HG02623 (cell line): ENCODE data around the gene RAI1.
A peak's percentile ranks its signal among the peaks of the same experiment; 100 is the strongest.

Experiments
- ATAC-seq: cut with Tn5 transposase; IDR thresholded peaks from one replicate; pipeline ENCODE4 v1.9.1; 2021; ENCODE audit warnings: moderate library complexity; ENCODE audit not compliant: unreplicated experiment

The RAI1 gene

DNA sequence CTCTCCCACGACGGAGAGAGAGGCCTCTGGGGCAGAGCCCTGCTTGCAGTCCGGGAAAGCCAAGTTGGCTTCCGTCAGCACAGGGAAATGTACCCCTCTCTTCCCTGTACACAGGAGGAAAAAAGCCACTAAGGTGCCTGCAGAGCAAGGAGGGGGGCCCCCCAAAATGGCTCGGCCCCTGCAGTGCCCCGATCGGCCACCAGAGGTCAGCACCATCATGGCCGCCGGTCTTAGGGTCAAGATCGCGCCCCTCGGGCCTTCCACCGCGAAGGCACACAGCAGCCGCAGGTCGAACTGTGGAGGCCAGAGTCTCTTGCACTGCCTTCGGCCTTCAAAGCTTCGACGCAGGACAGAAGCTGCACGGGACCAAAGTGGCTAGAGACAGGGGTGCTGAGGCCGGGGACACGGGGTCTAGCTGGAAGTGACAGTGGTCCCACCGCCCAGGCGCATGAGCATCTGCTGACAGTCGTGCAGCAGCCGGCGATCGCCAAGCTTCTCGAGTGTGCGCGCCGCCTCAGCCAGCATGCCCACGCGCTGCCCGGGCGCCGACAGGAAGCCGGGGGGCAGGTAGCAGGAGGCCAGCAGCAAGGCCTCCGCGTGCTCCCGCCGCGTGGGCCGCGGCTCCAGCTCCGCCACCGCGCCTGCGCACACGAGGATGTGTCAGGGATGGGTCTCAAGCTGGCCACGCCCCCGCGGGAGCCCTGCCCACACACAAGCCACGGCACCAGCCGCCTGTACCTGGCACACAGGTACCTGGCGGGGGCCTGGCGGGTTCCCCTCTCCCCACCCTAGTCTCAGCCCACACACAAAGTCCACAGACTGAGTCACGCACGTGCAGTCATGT lies 131.2 kb downstream of the RAI1 start:
- ATAC-seq = no peak

DNA sequence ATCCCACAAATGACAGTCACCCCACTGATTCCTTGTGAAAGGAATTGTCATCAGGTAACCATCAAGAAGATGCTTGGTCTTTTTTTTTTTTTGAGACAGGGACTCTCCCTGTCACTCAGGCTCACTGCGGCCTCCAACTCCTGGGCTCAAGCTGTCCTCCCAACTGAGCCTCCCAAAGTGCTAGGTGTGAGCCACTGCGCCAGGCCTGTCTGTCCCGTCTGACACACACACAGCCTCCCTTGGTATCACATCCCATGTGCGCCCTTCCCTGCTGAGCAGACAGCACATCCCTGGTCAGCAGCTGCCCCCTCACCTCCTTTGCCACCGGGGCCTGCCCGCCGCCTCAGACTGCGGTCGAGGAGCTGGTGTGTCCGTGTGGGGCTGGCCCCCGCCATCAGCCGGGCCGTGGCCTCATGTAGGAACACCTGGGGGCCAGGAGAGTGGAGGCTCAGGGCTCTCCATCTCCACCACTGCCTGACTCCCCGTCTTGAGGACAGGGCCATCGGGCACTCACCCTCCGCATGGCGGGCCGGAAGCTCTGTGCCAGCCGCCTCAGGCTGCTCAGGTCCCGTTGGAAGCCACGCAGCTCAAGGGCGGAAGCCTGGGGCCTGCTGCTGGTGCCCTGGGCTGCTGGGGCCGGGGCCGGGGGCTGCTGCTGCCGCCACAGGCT lies 131.9 kb downstream of the RAI1 start:
- ATAC-seq = no peak

DNA sequence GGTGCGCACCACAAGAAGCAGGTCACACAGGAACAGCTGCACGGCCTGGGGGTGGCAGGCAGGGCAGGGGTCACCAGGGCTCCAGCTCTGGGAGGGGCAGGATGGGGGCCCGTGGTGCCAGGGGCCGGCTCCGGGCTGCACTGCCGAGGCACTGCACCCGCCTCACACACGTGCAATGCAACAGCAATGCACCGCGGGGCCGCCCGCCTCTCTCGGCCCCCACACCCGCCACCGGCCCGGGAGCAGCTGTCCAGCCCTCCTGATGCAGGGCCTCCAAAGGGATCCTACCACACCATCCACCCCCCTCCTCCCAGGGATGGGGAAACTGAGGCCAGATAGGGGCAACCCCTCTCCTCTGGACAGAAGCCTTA lies 132.5 kb downstream of the RAI1 start:
- no peak for ATAC-seq

DNA sequence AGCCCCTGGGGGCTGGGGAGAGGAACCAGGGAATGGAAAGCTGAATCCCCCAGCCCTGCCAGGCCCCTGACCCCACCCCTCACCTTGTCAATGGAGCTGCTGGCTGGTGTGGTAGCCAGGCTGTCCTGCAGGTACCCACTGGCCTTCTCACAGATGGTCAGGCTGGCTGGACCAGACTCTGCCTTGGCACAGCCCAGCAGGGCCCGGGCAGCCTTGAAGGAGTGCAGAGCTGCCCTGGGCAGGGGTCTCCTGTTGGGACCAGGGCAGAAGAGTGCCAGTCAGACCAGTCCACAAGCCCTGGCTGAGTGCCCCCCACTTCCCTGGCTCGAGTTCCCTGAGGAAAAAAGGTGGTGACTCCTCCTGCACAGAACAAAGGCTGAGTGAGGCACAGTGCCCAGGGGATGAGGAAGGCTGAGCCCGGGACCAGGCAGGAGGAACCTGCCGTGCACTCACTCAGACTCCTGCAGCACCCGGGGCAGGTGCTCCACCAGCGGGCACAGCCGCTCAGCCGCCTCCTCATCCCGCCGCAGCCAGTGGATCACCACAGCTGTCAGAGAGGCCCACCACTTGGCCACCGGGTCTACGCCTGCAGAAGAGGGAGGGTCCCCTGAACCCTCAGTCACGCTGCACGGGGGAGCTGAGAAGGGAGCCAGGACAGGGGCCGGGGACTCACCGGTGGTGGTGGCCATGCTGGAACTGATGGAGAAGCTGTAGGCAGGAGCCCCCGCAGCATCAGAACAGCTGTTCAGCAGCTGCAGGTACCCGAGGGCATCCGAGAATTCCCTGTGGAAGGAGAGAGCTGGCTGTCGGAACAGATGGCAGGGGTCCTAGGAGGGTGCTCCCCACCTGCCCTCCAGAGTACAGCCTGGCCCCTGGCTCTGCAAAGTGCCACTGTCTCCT lies 133.2 kb downstream of the RAI1 start:
- no peak for ATAC-seq

DNA sequence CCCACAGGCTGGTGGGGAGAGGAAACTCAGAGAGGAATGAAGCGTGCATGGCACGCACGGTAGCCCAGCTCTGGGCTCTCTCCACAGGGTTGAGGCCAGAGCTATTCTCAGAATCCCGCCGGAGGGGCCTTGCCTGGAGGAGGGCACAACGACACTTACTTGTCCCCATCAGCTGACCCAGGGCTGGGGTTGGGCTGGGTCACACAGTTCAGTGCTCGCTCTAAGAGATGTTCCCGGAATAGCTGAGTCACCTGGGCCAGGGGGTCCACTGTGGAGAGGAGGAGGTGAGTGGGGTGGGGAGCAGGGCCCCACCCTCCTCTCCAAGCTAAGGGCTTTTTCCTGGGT lies 133.8 kb downstream of the RAI1 start:
- no peak for ATAC-seq

DNA sequence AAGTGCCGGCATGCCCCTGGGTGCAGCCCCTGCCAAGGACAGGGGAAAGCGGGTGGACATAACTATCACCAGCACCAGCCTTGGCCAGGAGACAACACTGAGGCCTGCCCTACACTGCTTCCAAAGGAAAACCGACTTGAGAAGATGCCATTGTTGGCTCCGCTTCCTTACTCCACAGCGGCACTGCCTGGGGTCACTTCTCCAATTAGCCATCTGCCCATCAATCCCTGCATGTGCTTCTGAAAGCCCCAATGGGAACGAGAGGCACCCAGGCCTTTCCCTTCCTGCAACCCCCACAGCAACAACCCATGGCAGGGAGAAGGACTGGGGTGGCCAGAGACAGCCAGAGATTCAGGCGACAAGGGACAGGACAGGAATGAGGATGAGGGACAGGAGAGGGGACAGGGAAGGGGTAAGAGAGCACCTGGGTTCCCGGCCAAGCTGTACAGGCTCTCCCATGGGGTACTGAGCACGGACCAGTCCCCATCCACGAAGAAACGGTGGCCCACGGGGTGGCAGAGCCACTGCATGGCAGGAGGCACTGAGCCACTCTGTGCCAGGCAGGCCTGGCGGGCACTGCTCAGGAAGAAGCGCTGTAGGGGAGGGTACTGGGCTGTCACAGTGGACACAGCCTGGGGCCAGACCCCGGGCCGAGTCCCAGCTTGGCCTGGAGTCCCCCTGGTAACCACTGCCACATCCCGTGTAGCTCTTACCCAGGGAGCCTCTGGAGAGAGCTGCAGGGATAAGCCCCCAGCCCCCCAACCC lies 134.4 kb downstream of the RAI1 start:
- no peak for ATAC-seq

DNA sequence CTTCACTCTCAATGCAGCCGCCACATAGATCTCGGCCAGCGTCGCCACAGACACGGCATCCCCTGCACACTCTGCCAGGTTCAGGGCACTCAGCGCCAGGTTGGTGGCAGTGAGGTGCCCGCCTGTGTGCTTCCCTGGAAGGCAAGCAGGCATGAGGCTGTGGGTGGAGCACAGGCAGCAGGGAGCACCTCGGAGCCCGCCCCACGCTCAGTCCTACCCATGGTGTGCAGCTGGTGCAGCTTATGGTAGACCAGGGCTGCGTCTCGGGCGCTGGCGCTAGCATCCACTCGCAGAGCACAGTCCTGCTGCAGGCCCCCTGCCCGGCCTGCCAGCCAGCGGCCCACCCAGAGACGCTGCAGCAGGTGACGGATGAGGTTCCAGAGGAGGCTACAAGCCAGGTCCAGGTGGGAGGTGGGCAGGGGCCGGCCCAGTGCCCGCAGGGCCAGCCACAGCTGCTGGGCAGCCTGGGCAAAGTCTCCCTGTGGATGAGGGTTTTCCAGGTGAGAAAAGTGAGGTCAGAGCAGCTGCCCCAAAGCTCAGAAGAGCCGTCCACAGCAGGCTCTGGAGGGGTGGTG lies 135.1 kb downstream of the RAI1 start:
- no peak for ATAC-seq

DNA sequence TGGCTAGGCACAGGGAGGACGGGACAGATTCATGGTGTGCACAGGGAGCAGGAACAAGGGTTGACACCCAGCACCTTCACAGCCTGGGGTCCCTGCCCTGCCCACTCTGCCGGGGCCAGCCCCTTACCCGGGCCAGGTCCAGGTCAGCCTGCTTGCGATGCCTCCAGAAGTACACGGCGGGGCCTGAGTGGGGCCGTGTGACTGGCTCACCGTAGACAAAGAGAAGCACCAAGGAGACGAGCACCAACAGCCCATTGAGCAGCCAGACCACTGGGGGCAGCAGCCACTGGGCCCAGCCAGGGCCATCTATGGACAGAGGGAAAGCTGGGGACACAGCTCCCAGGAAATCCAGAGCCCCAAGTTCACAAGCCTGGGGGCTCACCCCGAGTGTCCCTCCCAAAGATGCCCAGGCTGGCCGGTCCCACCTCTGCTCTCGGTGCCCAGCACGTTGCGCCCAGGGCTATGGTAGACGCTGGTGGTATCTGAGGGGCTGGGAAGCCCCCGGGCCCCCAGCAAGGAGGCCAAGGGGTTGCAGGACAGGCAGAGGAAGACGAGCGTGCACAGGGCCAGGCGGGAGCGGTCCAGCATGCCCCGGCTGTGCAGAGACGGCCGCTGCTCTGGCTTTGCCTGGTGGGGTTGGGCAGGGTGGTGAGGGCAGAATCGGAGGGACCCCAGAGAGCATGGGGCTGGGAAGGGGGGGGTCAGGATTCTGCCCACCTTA lies 135.7 kb downstream of the RAI1 start:
- no peak for ATAC-seq

DNA sequence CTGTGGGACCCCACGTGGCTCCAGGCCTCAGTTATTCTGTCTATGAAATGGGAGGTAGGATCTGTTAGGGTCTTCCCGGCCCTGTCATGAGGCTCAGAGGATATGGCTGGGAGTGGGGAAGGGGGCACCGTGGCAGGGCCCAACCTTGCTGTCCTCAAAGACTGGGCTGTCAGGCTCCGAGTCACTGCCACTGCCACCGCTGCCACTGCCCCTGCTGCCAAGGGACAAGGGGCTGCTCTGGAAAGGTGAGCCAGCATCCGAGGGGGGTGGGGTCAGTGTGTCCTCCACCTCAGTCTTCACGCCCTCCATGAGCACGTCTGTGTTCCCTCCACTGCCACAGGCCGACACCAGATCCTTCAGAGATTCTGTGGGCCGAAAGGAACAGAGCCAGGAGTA lies 136.3 kb downstream of the RAI1 start:
- ATAC-seq = no peak

DNA sequence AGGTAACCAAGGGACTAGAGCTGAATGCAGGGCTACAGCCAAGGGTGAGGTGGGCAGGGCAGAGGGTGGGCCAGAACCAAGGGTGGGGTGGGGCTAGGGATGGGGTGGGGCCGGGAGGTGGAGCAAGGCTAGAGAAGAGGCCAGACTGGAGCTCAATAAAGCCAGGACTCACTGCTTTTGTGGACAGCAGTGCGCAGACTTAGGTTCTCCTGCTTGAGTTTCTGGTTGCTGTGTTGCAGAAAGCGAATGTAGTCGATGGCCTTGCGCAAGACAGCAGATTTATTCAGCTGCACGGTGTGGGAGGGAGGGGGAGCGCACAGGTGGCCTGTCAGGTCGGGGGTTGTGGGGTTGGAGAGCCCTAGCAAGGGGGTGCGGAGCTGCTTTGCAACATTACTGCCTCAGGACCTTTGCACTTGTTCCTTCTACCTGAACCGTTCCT lies 136.8 kb downstream of the RAI1 start:
- no peak for ATAC-seq

DNA sequence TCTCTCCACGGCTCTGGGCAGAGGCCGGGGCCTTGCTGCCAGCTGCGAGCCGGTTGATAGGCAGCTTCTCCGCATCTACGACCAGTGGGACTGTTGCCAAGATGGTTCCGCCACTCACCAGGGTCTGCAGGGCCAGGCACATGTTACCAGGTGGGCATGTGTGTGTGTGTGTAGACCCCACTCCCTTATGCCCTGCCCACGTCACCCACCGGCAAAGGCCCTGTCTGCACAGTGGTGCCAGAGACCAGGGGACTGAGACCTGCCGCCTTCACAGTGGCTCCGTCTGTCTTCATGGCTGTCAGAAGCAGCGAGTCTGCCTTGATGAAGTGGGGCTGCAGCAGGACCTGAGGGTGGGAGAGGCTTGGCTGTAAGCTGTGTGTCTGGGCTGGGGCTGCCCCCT lies 137.9 kb downstream of the RAI1 start:
- no peak for ATAC-seq

DNA sequence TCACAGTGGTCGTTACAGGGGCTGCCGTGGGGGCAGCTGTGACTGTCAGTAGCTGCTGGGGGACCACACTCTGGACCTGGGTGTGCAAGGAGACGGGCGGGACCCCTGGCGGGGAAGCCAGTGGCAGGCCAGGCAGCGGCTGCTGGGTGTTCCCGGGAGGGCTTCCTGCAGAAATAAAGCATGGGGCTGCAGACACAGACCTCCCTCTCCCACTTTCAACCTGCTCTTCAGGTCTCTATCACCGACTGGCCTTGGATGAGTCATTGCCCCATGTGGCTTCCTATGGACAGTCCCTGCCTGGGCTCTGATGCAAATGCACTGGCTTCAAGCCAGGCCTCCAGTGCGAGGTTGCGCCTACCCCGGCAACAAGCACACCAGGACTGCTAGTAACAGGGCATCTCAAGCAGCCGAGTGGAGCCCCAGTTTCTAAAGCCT lies 138.3 kb downstream of the RAI1 start:
- ATAC-seq = peak; percentile 49

DNA sequence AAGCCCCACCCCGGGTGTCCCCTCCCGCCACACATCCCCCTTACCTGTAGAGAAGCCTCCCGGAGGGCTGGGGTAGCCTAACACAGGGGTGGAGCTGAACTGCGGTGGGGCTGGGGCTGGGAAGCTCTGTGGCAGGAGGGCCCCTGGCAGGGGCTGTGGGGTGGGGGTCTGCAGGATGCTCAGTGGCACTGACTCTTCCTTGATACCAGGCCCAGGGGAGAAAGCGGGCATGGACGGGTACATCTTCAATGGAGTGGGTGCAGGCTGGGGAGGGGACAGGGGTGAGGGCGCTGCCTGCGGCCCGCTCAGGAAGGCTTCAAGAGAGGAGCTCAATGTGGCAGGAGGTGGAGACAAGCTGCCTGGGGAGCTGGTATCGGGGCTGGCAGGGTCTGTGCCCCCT lies 138.8 kb downstream of the RAI1 start:
- ATAC-seq = no peak

DNA sequence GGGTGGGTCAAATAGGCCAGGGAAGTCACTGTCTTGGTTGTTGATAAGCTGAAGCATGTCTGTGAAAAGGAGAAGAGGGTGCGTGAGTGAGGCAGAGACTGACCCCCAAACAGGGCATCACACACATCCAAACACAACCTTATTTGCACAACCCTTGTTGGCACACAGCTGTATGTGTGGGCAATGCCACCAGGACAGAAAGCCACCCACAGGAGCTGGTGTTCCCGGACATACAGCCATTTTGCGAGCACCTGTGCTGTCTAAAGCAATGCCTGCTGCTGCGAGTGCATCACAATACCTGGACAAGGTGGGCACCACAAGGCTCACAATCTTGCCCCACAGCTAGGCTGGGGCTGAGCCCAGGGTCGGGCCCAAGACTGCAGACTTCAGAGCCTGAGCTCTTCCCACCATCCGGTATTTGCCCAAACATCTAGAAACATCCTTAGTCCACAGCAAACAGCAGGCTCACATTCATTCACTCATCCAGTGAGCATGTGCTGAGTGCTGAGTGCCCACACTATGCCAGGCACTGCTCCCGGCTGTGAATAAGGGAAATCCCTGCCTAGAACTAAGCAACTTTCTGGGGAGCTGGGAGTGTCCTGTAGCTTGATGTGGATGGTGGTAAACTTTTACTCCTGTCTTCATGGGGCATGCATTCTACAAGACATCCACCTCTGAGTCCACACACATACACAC lies 139.4 kb downstream of the RAI1 start:
- ATAC-seq = no peak

DNA sequence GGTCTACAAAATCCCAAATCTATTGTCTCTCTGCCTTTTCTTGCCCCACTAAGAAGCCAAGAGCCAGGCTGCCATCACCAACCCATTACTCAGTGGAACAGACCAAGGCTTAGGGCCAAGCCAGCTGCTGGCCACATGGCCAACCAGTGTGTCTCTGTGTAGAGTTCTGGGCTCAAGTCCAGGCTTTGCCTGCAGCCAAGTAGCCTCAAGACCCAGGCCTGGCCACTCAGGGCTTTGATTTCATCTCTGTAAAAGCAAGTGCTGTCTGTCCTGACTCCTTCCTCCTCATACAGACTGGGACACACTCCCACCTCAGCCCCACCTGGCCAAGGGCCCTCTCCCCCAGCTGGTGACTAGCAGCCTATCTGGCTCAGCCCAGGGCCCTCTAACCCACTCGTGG lies 140.9 kb downstream of the RAI1 start:
- no peak for ATAC-seq

DNA sequence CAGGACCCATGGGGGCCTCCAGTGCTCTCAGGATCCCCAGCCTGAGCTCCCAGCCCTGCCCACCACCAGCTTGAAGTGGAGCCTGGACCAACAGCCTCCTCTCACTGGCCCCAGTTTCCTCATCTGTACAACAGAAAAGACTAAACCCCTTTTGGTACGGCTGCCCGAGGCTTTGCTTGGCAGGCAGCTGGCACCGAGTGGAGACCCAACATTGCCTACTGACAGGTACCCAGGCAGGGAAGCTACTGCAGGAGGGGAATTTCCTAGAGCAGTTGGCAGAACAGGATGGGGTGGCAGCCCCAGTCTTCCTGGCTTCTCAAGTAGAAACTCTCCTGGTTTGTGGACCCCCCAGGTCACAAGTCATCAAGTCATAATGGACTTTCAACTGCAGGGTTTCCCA lies 141.4 kb downstream of the RAI1 start:
- no peak for ATAC-seq

DNA sequence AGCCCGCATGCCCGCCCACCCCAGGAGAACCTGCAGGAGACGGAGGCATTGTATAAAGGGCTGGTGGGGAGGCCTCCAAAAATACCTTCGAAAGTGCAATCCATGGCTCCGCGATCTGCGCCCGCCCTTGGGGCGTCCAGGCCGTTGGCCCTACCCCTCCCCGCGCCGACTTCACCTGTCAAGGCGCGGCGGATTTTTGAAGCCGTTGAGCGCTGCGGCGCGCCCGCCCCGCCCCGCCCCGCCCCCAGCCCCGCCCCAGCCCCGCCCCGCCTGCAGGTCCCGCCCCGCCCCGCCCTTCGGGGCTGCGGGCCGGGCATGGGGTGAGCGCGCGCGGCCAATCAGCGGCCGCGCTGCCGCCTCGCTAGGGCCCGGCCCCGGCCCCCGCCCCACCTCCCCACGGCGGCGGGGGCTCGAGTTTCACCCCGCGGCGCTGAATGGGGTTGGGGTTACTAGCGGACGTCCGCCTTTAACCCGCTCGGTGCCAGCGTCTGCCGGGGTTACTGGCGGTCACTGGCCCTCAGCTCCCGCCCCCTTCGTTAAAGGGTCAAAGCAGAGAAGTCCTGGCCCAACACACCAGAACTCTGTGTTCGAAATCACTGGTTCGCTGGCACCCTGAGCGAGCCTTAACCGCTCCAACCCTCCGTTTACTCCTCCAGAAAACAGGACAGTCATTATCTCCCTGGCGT lies 142.3 kb downstream of the RAI1 start:
- ATAC-seq = peak; percentile 66

DNA sequence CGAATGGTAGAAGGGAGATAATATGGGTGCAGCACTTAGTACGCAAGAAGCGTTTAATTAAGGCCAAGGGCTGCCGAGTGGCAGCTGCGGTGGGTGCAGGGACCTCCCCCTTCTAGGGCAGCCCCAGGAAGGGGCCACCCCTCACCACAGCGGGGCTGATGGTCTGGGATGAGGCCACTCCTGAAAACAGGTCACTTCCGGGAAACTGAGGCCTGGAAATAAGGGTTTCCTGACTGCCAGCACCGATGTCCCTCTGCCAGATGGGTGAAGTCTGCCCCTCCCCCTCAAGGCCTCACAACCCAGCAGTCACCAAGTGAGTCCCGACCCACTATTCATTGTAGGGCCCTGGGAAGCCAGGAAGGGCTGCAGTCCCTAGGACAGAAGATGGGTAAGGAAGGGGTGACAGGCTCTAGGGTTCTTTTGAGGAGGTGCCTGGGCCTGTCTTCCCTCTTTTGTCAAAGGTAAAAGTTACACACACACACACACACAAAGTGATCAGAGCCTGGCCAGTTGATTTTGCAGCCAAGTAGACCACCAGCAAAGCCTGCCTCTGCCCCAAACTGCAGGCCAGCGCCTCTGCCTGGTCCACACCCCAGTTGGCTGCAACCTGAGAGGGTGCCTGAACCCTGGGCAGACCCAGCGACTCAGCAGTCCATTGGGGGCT lies 143.0 kb downstream of the RAI1 start:
- ATAC-seq = no peak
